GM23338 (cell line): ENCODE data around the gene RAB31. TPM values are rescaled to one million over a fixed set of nuclear protein-coding genes. Genes with fewer than 3 reads are reported as not detected.

Experiments
- ATAC-seq: fragments of 200-7000 bp; cut with Tn5 transposase; 3 replicates; pipeline ENCODE4 v1.9.1; 2020
- DNase-seq: peaks from one replicate; pipeline ENCODE4 v3.0.0-alpha.2; 2015; ENCODE audit warnings: low spot score
- H2AFZ ChIP-seq: fragments of 200-600 bp; sonication (generic); 2 replicates; pipeline ENCODE4 v1.8.0; 2016; ENCODE audit warnings: antibody characterized with exemption, mild to moderate bottlenecking, moderate library complexity
- H3F3A ChIP-seq: fragments of 200-600 bp; sonication (generic); replicated peaks from 2 replicates; pipeline ENCODE4 v1.8.0; 2017; ENCODE audit warnings: antibody characterized with exemption, mixed run types, low read depth
- H3K27ac ChIP-seq: fragments of 200-600 bp; sonication (generic); 2 replicates; pipeline ENCODE4 v1.6.1; 2016; ENCODE audit warnings: low read depth
- H3K27me3 ChIP-seq: fragments of 200-600 bp; sonication (generic); 2 replicates; pipeline ENCODE4 v1.8.0; 2016; ENCODE audit warnings: mild to moderate bottlenecking, mixed run types, moderate library complexity; ENCODE audit not compliant: insufficient read depth
- H3K36me3 ChIP-seq: fragments of 200-600 bp; sonication (generic); 2 replicates; pipeline ENCODE4 v1.8.0; 2016; ENCODE audit warnings: mild to moderate bottlenecking; ENCODE audit not compliant: insufficient read depth
- H3K4me1 ChIP-seq: fragments of 200-600 bp; sonication (generic); 2 replicates; pipeline ENCODE4 v1.8.0; 2016; ENCODE audit warnings: mild to moderate bottlenecking, moderate library complexity; ENCODE audit not compliant: insufficient read depth
- H3K4me2 ChIP-seq: fragments of 200-600 bp; sonication (generic); 2 replicates; pipeline ENCODE4 v1.7.1; 2017; ENCODE audit warnings: mixed run types
- H3K4me3 ChIP-seq: fragments of 200-600 bp; sonication (generic); 2 replicates; pipeline ENCODE4 v1.6.1; 2016; ENCODE audit warnings: mixed run types
- H3K79me2 ChIP-seq: fragments of 200-600 bp; sonication (generic); replicated peaks from 2 replicates; pipeline ENCODE4 v1.8.0; 2017; ENCODE audit warnings: mild to moderate bottlenecking; ENCODE audit not compliant: insufficient read depth
- H3K9me2 ChIP-seq: fragments of 200-600 bp; sonication (generic); 2 replicates; pipeline ENCODE4 v1.8.0; 2017; ENCODE audit not compliant: insufficient read depth
- H4K20me1 ChIP-seq: fragments of 200-600 bp; sonication (generic); replicated peaks from 2 replicates; pipeline ENCODE4 v1.8.0; 2017; ENCODE audit warnings: mild to moderate bottlenecking; ENCODE audit not compliant: insufficient read depth
- H3K27ac Mint-ChIP-seq: 2 replicates; pipeline ENCODE4 v1.8.0; 2020; ENCODE audit warnings: inconsistent platforms, mild to moderate bottlenecking, moderate library complexity, mixed read lengths
- H3K27me3 Mint-ChIP-seq: 3 replicates; pipeline ENCODE4 v1.8.0; 2022; ENCODE audit warnings: low read depth, mild to moderate bottlenecking, moderate library complexity, mixed read lengths, inconsistent platforms; ENCODE audit not compliant: insufficient read depth, poor library complexity
- H3K36me3 Mint-ChIP-seq: 3 replicates; pipeline ENCODE4 v1.8.0; 2021; ENCODE audit warnings: low read depth, mild to moderate bottlenecking, inconsistent platforms, moderate library complexity, mixed read lengths
- H3K4me1 Mint-ChIP-seq: 3 replicates; pipeline ENCODE4 v1.8.0; 2020; ENCODE audit warnings: mild to moderate bottlenecking, inconsistent platforms, mixed read lengths
- H3K4me3 Mint-ChIP-seq: 3 replicates; pipeline ENCODE4 v1.8.0; 2021; ENCODE audit warnings: moderate library complexity, mild to moderate bottlenecking, inconsistent platforms, mixed read lengths
- H3K9me3 Mint-ChIP-seq: 3 replicates; pipeline ENCODE4 v1.8.0; 2020; ENCODE audit warnings: moderate library complexity, mild to moderate bottlenecking, inconsistent platforms, mixed read lengths
- CREB1 ChIP-seq: fragments of 250-450 bp; sonication (Bioruptor Pico); IDR thresholded peaks from 2 replicates; pipeline ENCODE4 v1.5.0; 2020; ENCODE audit warnings: low read depth, mild to moderate bottlenecking, moderate library complexity
- JUNB ChIP-seq: IDR thresholded peaks from one replicate; pipeline ENCODE4 v1.6.1; 2016; ENCODE audit warnings: antibody characterized with exemption; ENCODE audit not compliant: unreplicated experiment
- polyA plus RNA-seq: library from polyadenylated mRNA; unstranded; fragments of >200 nt; fragmentation: Nextera tagmentation; extraction: Ambion mirVana; gene quantifications from 2 replicates; pipeline ENCODE4 v1.2.1, GENCODE V29; 2016
- total RNA-seq: library from RNA; depleted of rRNA; stranded (reverse); fragments of >200 nt; shearing (Covaris generic); gene quantifications from 2 replicates; pipeline ENCODE4 v1.2.3, GENCODE V29; 2014
- TF ChIP-seq, protein P1 (sequence below): fragments of 250-450 bp; sonication (Bioruptor Pico); IDR thresholded peaks from 2 replicates; pipeline ENCODE4 v1.5.0; 2020; ENCODE audit warnings: mild to moderate bottlenecking, moderate library complexity
- TF ChIP-seq, protein P2 (sequence below): IDR thresholded peaks from 2 replicates; pipeline ENCODE4 v1.6.1; 2016; ENCODE audit warnings: antibody characterized with exemption
- TF ChIP-seq, protein P3 (sequence below): IDR thresholded peaks from one replicate; pipeline ENCODE4 v1.6.1; 2018; ENCODE audit warnings: antibody characterized with exemption; ENCODE audit not compliant: unreplicated experiment

The RAB31 gene
- total and polyA plus RNA-seq, 2 experiments from 2014 or later: 33.8 to 46.1 TPM

DNA sequence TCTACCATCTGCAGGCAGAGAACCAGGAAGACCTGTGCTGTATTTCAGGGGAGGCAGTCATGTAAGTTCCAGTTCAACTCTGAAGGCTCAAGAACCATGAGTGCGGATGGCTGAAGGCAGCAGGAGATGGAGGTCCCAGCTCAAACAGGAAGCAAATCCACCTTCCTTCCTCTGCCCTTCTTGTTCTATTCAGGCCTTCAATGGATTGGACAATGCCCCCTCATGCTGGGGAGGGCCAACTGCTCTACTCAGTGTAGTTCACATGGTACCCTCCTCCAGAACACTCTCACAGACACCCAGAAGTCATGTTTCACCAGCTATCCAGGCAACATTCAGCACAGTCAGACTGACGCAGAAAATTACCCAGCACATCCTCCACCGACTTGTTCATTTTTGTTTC lies 39.1 kb upstream of the RAB31 start (continued):
- TF ChIP-seq, protein P1, sequence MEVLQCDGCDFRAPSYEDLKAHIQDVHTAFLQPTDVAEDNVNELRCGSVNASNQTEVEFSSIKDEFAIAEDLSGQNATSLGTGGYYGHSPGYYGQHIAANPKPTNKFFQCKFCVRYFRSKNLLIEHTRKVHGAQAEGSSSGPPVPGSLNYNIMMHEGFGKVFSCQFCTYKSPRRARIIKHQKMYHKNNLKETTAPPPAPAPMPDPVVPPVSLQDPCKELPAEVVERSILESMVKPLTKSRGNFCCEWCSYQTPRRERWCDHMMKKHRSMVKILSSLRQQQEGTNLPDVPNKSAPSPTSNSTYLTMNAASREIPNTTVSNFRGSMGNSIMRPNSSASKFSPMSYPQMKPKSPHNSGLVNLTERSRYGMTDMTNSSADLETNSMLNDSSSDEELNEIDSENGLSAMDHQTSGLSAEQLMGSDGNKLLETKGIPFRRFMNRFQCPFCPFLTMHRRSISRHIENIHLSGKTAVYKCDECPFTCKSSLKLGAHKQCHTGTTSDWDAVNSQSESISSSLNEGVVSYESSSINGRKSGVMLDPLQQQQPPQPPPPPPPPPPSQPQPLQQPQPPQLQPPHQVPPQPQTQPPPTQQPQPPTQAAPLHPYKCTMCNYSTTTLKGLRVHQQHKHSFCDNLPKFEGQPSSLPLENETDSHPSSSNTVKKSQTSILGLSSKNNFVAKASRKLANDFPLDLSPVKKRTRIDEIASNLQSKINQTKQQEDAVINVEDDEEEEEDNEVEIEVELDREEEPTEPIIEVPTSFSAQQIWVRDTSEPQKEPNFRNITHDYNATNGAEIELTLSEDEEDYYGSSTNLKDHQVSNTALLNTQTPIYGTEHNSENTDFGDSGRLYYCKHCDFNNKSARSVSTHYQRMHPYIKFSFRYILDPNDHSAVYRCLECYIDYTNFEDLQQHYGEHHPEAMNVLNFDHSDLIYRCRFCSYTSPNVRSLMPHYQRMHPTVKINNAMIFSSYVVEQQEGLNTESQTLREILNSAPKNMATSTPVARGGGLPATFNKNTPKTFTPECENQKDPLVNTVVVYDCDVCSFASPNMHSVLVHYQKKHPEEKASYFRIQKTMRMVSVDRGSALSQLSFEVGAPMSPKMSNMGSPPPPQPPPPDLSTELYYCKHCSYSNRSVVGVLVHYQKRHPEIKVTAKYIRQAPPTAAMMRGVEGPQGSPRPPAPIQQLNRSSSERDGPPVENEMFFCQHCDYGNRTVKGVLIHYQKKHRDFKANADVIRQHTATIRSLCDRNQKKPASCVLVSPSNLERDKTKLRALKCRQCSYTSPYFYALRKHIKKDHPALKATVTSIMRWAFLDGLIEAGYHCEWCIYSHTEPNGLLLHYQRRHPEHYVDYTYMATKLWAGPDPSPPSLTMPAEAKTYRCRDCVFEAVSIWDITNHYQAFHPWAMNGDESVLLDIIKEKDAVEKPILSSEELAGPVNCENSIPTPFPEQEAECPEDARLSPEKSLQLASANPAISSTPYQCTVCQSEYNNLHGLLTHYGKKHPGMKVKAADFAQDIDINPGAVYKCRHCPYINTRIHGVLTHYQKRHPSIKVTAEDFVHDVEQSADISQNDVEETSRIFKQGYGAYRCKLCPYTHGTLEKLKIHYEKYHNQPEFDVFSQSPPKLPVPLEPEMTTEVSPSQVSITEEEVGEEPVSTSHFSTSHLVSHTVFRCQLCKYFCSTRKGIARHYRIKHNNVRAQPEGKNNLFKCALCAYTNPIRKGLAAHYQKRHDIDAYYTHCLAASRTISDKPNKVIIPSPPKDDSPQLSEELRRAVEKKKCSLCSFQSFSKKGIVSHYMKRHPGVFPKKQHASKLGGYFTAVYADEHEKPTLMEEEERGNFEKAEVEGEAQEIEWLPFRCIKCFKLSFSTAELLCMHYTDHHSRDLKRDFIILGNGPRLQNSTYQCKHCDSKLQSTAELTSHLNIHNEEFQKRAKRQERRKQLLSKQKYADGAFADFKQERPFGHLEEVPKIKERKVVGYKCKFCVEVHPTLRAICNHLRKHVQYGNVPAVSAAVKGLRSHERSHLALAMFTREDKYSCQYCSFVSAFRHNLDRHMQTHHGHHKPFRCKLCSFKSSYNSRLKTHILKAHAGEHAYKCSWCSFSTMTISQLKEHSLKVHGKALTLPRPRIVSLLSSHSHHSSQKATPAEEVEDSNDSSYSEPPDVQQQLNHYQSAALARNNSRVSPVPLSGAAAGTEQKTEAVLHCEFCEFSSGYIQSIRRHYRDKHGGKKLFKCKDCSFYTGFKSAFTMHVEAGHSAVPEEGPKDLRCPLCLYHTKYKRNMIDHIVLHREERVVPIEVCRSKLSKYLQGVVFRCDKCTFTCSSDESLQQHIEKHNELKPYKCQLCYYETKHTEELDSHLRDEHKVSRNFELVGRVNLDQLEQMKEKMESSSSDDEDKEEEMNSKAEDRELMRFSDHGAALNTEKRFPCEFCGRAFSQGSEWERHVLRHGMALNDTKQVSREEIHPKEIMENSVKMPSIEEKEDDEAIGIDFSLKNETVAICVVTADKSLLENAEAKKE (CRISPR knock-in tag): no peak

DNA sequence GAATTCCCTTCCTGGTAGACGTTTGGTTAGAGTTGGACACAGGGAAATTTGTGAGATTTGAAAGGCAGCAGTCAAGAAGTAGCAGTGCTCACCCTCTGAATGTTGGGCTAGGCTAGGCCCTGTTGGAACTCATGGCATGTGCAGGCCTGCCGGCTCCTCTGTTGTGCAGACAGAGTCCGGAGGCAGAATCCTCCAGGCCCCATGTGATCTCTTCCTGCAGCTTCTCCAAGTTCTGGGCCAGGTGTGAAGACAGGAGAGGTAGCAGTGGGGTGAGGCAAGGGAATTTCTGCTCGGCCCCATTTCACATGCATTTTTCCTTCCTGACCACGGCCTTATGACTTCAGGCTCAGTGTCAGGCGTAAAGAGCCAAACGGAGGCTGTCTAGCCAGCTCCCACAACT lies 36.9 kb upstream of the RAB31 start:
- H3K9me3 Mint-ChIP-seq: no peaks in the 10 kb centered on the region; the same call in 2 of the 3 replicates
- H3K79me2 ChIP-seq: no peaks in the 10 kb centered on the region
- H3K4me1 ChIP-seq: no peaks in the 10 kb centered on the region
- peaks cover 1% of the 10 kb centered on the region for H3K27me3 Mint-ChIP-seq
- no peaks in the 10 kb centered on the region for H3K36me3 ChIP-seq
- peak overlapping the region; percentile 70 for H2AFZ ChIP-seq
- ATAC-seq: no peak
- H3K36me3 Mint-ChIP-seq: no peaks in the 10 kb centered on the region
- no peak for DNase-seq
- H3K4me2 ChIP-seq: no peak overlapping the region
- H3K27ac Mint-ChIP-seq: no peak overlapping the region
- no peak overlapping the region for H3K27ac ChIP-seq
- no peaks in the 10 kb centered on the region for H3K9me2 ChIP-seq
- no peaks in the 10 kb centered on the region for H4K20me1 ChIP-seq
- H3K27me3 ChIP-seq: no peaks in the 10 kb centered on the region
- H3K4me3 Mint-ChIP-seq: no peak overlapping the region
- no peak overlapping the region for H3K4me3 ChIP-seq
- TF ChIP-seq, protein P2, sequence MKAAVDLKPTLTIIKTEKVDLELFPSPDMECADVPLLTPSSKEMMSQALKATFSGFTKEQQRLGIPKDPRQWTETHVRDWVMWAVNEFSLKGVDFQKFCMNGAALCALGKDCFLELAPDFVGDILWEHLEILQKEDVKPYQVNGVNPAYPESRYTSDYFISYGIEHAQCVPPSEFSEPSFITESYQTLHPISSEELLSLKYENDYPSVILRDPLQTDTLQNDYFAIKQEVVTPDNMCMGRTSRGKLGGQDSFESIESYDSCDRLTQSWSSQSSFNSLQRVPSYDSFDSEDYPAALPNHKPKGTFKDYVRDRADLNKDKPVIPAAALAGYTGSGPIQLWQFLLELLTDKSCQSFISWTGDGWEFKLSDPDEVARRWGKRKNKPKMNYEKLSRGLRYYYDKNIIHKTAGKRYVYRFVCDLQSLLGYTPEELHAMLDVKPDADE: no peak
- TF ChIP-seq, protein P3, sequence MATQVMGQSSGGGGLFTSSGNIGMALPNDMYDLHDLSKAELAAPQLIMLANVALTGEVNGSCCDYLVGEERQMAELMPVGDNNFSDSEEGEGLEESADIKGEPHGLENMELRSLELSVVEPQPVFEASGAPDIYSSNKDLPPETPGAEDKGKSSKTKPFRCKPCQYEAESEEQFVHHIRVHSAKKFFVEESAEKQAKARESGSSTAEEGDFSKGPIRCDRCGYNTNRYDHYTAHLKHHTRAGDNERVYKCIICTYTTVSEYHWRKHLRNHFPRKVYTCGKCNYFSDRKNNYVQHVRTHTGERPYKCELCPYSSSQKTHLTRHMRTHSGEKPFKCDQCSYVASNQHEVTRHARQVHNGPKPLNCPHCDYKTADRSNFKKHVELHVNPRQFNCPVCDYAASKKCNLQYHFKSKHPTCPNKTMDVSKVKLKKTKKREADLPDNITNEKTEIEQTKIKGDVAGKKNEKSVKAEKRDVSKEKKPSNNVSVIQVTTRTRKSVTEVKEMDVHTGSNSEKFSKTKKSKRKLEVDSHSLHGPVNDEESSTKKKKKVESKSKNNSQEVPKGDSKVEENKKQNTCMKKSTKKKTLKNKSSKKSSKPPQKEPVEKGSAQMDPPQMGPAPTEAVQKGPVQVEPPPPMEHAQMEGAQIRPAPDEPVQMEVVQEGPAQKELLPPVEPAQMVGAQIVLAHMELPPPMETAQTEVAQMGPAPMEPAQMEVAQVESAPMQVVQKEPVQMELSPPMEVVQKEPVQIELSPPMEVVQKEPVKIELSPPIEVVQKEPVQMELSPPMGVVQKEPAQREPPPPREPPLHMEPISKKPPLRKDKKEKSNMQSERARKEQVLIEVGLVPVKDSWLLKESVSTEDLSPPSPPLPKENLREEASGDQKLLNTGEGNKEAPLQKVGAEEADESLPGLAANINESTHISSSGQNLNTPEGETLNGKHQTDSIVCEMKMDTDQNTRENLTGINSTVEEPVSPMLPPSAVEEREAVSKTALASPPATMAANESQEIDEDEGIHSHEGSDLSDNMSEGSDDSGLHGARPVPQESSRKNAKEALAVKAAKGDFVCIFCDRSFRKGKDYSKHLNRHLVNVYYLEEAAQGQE: no peak
- TF ChIP-seq CREB1: no peak
- no peak for TF ChIP-seq JUNB
- H3F3A ChIP-seq: no peaks in the 10 kb centered on the region
- no peaks in the 10 kb centered on the region; the same call in 2 of the 3 replicates for H3K4me1 Mint-ChIP-seq
